Panc1 (cell line): ENCODE data around the gene NUDT16. TPM values are rescaled to one million over a fixed set of nuclear protein-coding genes. Genes with fewer than 3 reads are reported as not detected.
A peak's percentile ranks its signal among the peaks of the same experiment; 100 is the strongest.

Source experiments
- ATAC-seq: fragments of 200-7000 bp; cut with Tn5 transposase; 2 replicates; pipeline ENCODE4 v1.9.1; 2020; ENCODE audit warnings: mild to moderate bottlenecking, moderate library complexity
- Bru-seq: library from RNA; stranded (reverse); fragments of 400-500 nt; gene quantifications from one replicate; lab custom pipeline; 2021; lab: Mats Ljungman, UMichigan
- BruChase-seq, 2 experiments: library from RNA; stranded (reverse); fragments of 400-500 nt; gene quantifications; one replicate each; lab custom pipeline; 2021; lab: Mats Ljungman, UMichigan
- BruUV-seq: library from RNA; stranded (reverse); fragments of 400-500 nt; replicated peaks from 2 replicates; lab custom pipeline; 2021; lab: Mats Ljungman, UMichigan
- CTCF ChIA-PET: fragments of 300-600 bp; sonication (Branson Sonifier 250); formaldehyde crosslinking; loops from one replicate; lab custom pipeline; 2022; ENCODE audit warnings: antibody characterized with exemption; lab: Charles Lee
- POLR2A ChIA-PET: fragments of 300-600 bp; sonication (Branson Sonifier 250); formaldehyde crosslinking; loops from one replicate; lab custom pipeline; 2022; ENCODE audit warnings: antibody characterized with exemption; lab: Charles Lee
- DNase-seq: peaks from one replicate; pipeline ENCODE4 v3.0.0-alpha.2; 2010; ENCODE audit warnings: low read depth, low spot score
- H3K27ac ChIP-seq: 2 replicates; pipeline ENCODE4 v1.5.1; 2011; ENCODE audit warnings: mild to moderate bottlenecking, low read length, inconsistent platforms
- H3K27me3 ChIP-seq: fragments of 200-500 bp; sonication (Bioruptor generic); 2 replicates; pipeline ENCODE4 v1.6.0; 2014; ENCODE audit warnings: low read length, inconsistent platforms; ENCODE audit not compliant: control insufficient read depth, insufficient read depth
- H3K36me3 ChIP-seq: fragments of 200-500 bp; sonication (Bioruptor generic); 2 replicates; pipeline ENCODE4 v1.5.1; 2014; ENCODE audit warnings: inconsistent platforms, mild to moderate bottlenecking, low read length, moderate library complexity; ENCODE audit not compliant: control insufficient read depth, insufficient read depth
- H3K4me1 ChIP-seq: 2 replicates; pipeline ENCODE4 v1.5.1; 2011; ENCODE audit warnings: inconsistent platforms, mild to moderate bottlenecking, low read length, moderate library complexity; ENCODE audit not compliant: control insufficient read depth, insufficient read depth
- H3K4me3 ChIP-seq, 2 experiments: 2 replicates each; pipeline ENCODE4 v1.5.1; 2011 to 2012; ENCODE audit warnings: low read depth in 2 of 2, low read length in 2 of 2, mild to moderate bottlenecking in 2 of 2, inconsistent platforms in 1 of 2, moderate library complexity in 1 of 2
- H3K9me3 ChIP-seq: fragments of 200-500 bp; sonication (Bioruptor generic); 2 replicates; pipeline ENCODE4 v1.5.1; 2014; ENCODE audit warnings: low read depth, mild to moderate bottlenecking, inconsistent platforms, low read length, moderate library complexity; ENCODE audit not compliant: control insufficient read depth, insufficient read depth
- POLR2AphosphoS5 ChIP-seq: IDR thresholded peaks from 2 replicates; pipeline ENCODE4 v1.6.1; 2012; ENCODE audit warnings: mild to moderate bottlenecking, low read depth, low read length, moderate library complexity
- REST ChIP-seq, 2 experiments: IDR thresholded peaks; 2 replicates each; pipeline ENCODE4 v1.6.1; 2011 to 2012; ENCODE audit warnings: low read depth in 2 of 2, control low read depth in 1 of 2, low read length in 1 of 2, mild to moderate bottlenecking in 1 of 2, moderate library complexity in 1 of 2; ENCODE audit not compliant: insufficient read depth in 1 of 2
- SIN3A ChIP-seq: IDR thresholded peaks from 2 replicates; pipeline ENCODE4 v1.6.1; 2012; ENCODE audit warnings: low read depth, mild to moderate bottlenecking, low read length, moderate library complexity, borderline replicate concordance; ENCODE audit not compliant: insufficient read depth
- TCF7L2 ChIP-seq: IDR thresholded peaks from 2 replicates; pipeline ENCODE4 v1.6.1; 2011; ENCODE audit warnings: mild to moderate bottlenecking, low read depth, low read length, inconsistent platforms
- in situ Hi-C: cut with HindIII; loops from 2 replicates; pipeline ENCODE4 v1.10.0; 2016; ENCODE audit warnings: low sequenced_read_pairs, low pct_unique_long_range_greater_than_20kb
- intact Hi-C: fragments of 100-400 bp; cut with micrococcal nuclease; formaldehyde crosslinking; loops from one replicate; pipeline ENCODE4 v1.10.0; 2022; ENCODE audit not compliant: unreplicated experiment
- long read RNA-seq: library from polyadenylated mRNA; unstranded; transcript quantifications from one replicate; pipeline ENCODE4 v2.0.0, GENCODE V29; 2021; ENCODE audit not compliant: unreplicated experiment
- polyA plus RNA-seq: library from polyadenylated mRNA; unstranded; fragments of >200 nt; gene quantifications from one replicate; pipeline ENCODE4 v1.2.1, GENCODE V29; 2012; ENCODE audit warnings: missing spikeins; ENCODE audit not compliant: insufficient read length
- total RNA-seq: library from RNA; stranded (reverse); gene quantifications from one replicate; pipeline ENCODE4 v1.2.1, GENCODE V29; 2021; ENCODE audit not compliant: unreplicated experiment
- TF ChIP-seq, protein P1 (sequence below): fragments of 450-650 bp; IDR thresholded peaks from 2 replicates; pipeline ENCODE4 v1.5.1; 2017; ENCODE audit warnings: mild to moderate bottlenecking

NUDT16 gene
- total RNA-seq: 12.5 TPM
- polyA plus RNA-seq: 14.9 TPM
- percentile 73 among the genes with signal in this experiment for Bru-seq, nascent RNA
- BruChase-seq, experiment 1, labeled RNA remaining after a 2-hour chase: percentile 92 among the genes with signal in this experiment
- percentile 94 among the genes with signal in this experiment for BruChase-seq, experiment 2, labeled RNA remaining after a 6-hour chase
- long read RNA-seq, full-length matches to known transcripts: 13 of 20 reads
- long read RNA-seq, partial matches to known transcripts: 3 of 20 reads
- long read RNA-seq, other reads (novel, unspliced or antisense): 4 of 20 reads

DNA sequence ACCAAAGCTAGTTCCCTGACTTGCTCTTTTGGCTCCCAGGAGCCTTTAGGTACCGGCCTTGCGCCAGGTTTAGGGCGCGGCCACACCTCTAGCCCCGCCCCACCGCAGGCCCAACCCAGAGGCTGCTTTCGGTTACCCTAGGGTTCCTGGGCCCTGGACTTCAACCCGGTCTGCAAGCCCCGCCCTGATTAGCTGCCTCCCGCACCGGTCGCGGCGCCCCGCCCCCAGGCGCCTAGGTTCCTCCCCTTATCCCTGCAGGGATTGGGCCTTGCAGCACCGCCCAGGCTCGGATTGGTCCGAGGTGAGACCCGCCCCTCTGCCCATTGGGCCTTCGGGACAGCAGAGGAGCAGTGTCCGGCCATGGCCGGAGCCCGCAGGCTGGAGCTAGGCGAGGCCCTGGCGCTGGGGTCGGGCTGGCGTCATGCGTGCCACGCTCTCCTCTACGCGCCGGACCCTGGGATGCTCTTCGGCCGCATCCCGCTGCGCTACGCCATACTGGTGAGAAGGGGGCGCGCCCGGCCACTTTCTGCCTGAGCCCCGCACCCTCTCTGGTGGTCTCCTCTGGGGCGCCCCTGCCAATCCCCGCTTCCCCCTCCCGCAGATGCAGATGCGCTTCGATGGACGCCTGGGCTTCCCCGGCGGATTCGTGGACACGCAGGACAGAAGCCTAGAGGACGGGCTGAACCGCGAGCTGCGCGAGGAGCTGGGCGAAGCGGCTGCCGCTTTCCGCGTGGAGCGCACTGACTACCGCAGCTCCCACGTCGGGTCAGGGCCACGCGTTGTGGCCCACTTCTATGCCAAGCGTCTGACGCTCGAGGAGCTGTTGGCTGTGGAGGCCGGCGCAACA, at the start of gene NUDT16:
TSS of gene NUDT16 (plus strand) at position 330 of the 847 bp plus-strand sequence. CDS start at position 361, 31 bp downstream.
- H3K36me3 ChIP-seq: no peaks in the 10 kb centered on the region
- H3K27me3 ChIP-seq: no peaks in the 10 kb centered on the region
- in situ Hi-C loops: no loop called here
- ChIA-PET CTCF (no interaction called here), POLR2A (interaction anchor here (0.5 kb wide), 1 partner anchor 517 kb away, joined by 12 read pairs; no protein-coding TSS in a partner anchor)
- TF ChIP-seq, protein P1, sequence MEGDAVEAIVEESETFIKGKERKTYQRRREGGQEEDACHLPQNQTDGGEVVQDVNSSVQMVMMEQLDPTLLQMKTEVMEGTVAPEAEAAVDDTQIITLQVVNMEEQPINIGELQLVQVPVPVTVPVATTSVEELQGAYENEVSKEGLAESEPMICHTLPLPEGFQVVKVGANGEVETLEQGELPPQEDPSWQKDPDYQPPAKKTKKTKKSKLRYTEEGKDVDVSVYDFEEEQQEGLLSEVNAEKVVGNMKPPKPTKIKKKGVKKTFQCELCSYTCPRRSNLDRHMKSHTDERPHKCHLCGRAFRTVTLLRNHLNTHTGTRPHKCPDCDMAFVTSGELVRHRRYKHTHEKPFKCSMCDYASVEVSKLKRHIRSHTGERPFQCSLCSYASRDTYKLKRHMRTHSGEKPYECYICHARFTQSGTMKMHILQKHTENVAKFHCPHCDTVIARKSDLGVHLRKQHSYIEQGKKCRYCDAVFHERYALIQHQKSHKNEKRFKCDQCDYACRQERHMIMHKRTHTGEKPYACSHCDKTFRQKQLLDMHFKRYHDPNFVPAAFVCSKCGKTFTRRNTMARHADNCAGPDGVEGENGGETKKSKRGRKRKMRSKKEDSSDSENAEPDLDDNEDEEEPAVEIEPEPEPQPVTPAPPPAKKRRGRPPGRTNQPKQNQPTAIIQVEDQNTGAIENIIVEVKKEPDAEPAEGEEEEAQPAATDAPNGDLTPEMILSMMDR: no peak
- TF ChIP-seq REST (IDR thresholded peaks at IDR 0.05; ENCODE audit: insufficient read depth in 1 of 2, low read depth in 2 of 2, low read length in 1 of 2) (no peak), POLR2AphosphoS5 (peak; percentile 43; the same call in 1 of the 2 replicates), TCF7L2 (no peak), SIN3A (0 out of 2 replicates have a peak, but pooled peaks have one; percentile 77)
- peak; percentile 92 for DNase-seq
- no TSS peak for BruUV-seq
- no peaks in the 10 kb centered on the region for H3K9me3 ChIP-seq
- peaks cover 6% of the 10 kb centered on the region for H3K4me1 ChIP-seq
- peak within 1 kb of the TSS; percentile 90 to 92 for H3K4me3 ChIP-seq
- peak within 1 kb of the TSS; percentile 85 for H3K27ac ChIP-seq
- intact Hi-C loops: no loop called here
- ATAC-seq: peak; percentile 100

DNA sequence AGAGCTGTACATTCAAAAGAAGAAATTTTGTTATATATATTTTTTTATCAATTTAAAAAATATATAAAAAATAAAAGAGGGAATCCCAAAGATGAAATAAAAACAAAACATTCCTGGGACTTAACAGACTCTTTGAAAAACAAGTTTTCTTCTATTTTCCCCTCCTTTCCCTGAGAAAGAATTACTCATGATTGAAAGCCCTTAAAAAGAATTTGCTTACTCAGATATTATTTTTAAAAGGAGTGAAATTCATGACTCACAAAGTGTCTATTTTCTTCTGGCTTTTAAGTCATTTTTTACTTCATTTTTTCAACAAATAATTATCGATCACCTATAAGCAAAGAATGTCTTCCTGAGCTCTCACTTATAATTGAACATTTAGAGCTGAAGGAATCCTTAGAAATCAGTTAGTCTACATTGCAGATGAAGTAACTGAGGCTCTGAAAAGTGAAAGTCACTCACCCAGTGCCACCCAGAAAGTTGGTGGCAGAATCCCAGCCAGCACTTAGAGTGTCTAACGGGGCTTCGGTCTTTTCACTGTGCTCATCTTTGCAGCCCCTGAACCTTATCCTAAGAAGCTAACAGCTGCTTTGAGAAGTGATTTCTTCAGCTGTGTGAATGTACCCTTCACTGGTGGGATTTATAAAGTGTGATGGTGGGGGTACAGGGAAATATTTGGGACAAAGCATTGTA, 42.5 kb upstream of the NUDT16 start:
- intact Hi-C loops: no loop called here
- Histone ChIP-seq H3K27me3 (no peaks in the 10 kb centered on the region), H3K4me1 (no peaks in the 10 kb centered on the region), H3K27ac (no peak overlapping the region), H3K9me3 (no peaks in the 10 kb centered on the region), H3K36me3 (0 out of 2 replicates have a peak, but pooled peaks cover 2% of the 10 kb centered on the region), H3K4me3 (no peak overlapping the region)
- ChIA-PET CTCF (interaction anchor here (1.0 kb wide), 1 partner anchor 14 kb away, joined by 3 read pairs; no protein-coding TSS in a partner anchor), POLR2A (no interaction called here)
- DNase-seq (no peak), ATAC-seq (no peak)
- TF ChIP-seq TCF7L2 (no peak), POLR2AphosphoS5 (no peak), SIN3A (no peak), REST (IDR thresholded peaks at IDR 0.05; ENCODE audit: insufficient read depth in 1 of 2, low read depth in 2 of 2, low read length in 1 of 2) (no peak)
- TF ChIP-seq, protein P1: no peak
- BruUV-seq: no TSS peak
- in situ Hi-C loops: no loop called here
